ENCODE measurements around the gene SLC26A9. TPM values are rescaled to one million over a fixed set of nuclear protein-coding genes. Genes with fewer than 3 reads are reported as not detected.

Gene SLC26A9
- total RNA-seq, 1 donor, result not detected

- no peak for TF ChIP-seq CTCF (IDR thresholded peaks at IDR 0.05; ENCODE audit: insufficient read depth, low read depth, low read length)
- no peak overlapping the region for H3K4me3 ChIP-seq (ENCODE audit: low read depth, low read length)
- DNase-seq (ENCODE audit: low read depth), result no peak
Observed at GRCh38 chr1:205934788-205935187, 8.5 kb downstream of the SLC26A9 start.

- no peak for TF ChIP-seq CTCF (IDR thresholded peaks at IDR 0.05; ENCODE audit: insufficient read depth, low read depth, low read length)
- peak; percentile 12 for DNase-seq (ENCODE audit: low read depth)
- no peak overlapping the region for H3K4me3 ChIP-seq (ENCODE audit: low read depth, low read length)
Observed at GRCh38 chr1:205933671-205934618, 9.3 kb downstream of the SLC26A9 start.

GRCh38 chr1:205932776-205933175 lies 10.5 kb downstream of the SLC26A9 start:
- no peak for DNase-seq (ENCODE audit: low read depth)
- H3K4me3 ChIP-seq (ENCODE audit: low read depth, low read length), result no peak overlapping the region
- TF ChIP-seq CTCF (IDR thresholded peaks at IDR 0.05; ENCODE audit: insufficient read depth, low read depth, low read length), result no peak

GRCh38 chr1:205930799-205931281 lies 12.4 kb downstream of the SLC26A9 start:
- no peak overlapping the region for H3K4me3 ChIP-seq (ENCODE audit: low read depth, low read length)
- DNase-seq (ENCODE audit: low read depth), result no peak
- no peak for TF ChIP-seq CTCF (IDR thresholded peaks at IDR 0.05; ENCODE audit: insufficient read depth, low read depth, low read length)

- H3K4me3 ChIP-seq (ENCODE audit: low read depth, low read length), result no peak overlapping the region
- TF ChIP-seq CTCF (IDR thresholded peaks at IDR 0.05; ENCODE audit: insufficient read depth, low read depth, low read length), result no peak
- no peak for DNase-seq (ENCODE audit: low read depth)
Observed at GRCh38 chr1:205930195-205930577, 13.1 kb downstream of the SLC26A9 start.

- no peak for TF ChIP-seq CTCF (IDR thresholded peaks at IDR 0.05; ENCODE audit: insufficient read depth, low read depth, low read length)
- no peak for DNase-seq (ENCODE audit: low read depth)
- no peak overlapping the region for H3K4me3 ChIP-seq (ENCODE audit: low read depth, low read length)
Observed at GRCh38 chr1:205929496-205930194, 13.6 kb downstream of the SLC26A9 start.
